Nephron (organoid): ENCODE measurements around the gene PLD6.

Source experiments
- H3K27ac Mint-ChIP-seq, 3 experiments: 2 replicates each; pipeline ENCODE4 v1.8.0; 2020; ENCODE audit warnings: mixed read lengths in 3 of 3, mild to moderate bottlenecking in 2 of 3, moderate library complexity in 1 of 3
- H3K27me3 Mint-ChIP-seq: 2 replicates; pipeline ENCODE4 v1.8.0; 2021; ENCODE audit warnings: low read depth, mild to moderate bottlenecking, moderate library complexity, mixed read lengths
- H3K36me3 Mint-ChIP-seq: 2 replicates; pipeline ENCODE4 v1.8.0; 2020; ENCODE audit warnings: low read depth, mixed read lengths
- H3K4me1 Mint-ChIP-seq: 2 replicates; pipeline ENCODE4 v1.8.0; 2020; ENCODE audit warnings: mixed read lengths
- H3K4me3 Mint-ChIP-seq, 3 experiments: 2 replicates each; pipeline ENCODE4 v1.8.0; 2020; ENCODE audit warnings: mild to moderate bottlenecking in 3 of 3, mixed read lengths in 3 of 3, moderate library complexity in 2 of 3
- H3K9me3 Mint-ChIP-seq: 2 replicates; pipeline ENCODE4 v1.8.0; 2020; ENCODE audit warnings: mixed read lengths
- TF ChIP-seq, protein P1 (sequence below), 3 experiments: fragments of 200-600 bp; sonication (generic); IDR thresholded peaks; one replicate each; pipeline ENCODE4 v1.5.0; 2021; ENCODE audit warnings: antibody characterized with exemption in 3 of 3; ENCODE audit not compliant: unreplicated experiment in 3 of 3

PLD6 gene

DNA sequence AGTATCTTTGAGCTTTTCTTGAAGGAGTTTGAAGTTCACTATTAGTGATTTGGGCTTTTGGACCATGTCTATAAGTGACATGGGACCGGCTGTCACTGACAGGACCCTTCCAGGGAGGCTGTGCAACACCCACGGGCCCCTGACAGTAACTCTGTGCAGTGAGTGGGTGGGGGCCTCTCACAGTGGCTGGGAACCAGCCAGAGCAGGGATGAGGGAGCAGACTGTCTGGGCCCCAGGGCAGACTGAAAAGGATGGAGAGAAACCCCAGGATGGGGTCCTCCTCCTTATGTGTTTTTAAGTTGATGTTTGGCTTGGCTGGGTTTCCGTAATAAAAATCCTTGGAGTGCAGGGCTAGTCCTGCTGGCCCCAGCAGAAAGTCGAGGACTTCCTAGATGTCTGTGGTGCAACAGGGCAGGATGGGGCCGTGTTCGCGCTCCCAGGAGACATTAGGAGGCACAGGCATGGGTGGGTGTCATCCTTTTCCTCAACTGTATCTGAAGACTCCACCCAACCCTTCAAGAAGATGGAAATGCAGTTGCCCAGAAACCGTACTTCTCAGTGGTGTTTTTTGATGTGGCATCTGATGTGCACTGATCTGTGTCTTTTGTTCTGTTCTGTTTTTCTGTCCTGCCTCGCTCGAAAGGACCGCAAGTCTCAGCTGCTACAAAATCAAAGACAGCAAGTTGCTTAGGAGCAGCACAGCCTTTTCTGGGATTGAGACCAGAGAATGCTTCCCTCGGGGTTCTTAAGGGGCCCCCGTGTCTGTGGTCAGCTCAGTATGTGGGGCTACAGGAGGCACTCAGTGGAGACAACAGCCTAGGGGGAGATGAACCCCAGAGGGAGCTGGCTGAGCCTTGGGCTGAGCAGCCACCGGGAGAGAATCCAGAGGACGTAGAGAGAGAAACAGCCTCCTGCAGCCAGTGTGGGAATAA is 24.2 kb downstream of the PLD6 start:
- TF ChIP-seq, protein P1, sequence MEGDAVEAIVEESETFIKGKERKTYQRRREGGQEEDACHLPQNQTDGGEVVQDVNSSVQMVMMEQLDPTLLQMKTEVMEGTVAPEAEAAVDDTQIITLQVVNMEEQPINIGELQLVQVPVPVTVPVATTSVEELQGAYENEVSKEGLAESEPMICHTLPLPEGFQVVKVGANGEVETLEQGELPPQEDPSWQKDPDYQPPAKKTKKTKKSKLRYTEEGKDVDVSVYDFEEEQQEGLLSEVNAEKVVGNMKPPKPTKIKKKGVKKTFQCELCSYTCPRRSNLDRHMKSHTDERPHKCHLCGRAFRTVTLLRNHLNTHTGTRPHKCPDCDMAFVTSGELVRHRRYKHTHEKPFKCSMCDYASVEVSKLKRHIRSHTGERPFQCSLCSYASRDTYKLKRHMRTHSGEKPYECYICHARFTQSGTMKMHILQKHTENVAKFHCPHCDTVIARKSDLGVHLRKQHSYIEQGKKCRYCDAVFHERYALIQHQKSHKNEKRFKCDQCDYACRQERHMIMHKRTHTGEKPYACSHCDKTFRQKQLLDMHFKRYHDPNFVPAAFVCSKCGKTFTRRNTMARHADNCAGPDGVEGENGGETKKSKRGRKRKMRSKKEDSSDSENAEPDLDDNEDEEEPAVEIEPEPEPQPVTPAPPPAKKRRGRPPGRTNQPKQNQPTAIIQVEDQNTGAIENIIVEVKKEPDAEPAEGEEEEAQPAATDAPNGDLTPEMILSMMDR (IDR thresholded peaks at IDR 0.05; ENCODE audit: unreplicated experiment in 3 of 3), result no peak
- Mint-ChIP-seq H3K9me3 (no peaks in the 10 kb centered on the region), H3K27ac (peak overlapping the region; percentile 88 to 99 (median 98)), H3K36me3 (peaks cover 57% of the 10 kb centered on the region), H3K4me1 (peaks cover 39% of the 10 kb centered on the region), H3K4me3 (peak overlapping the region in 2 of 3 experiments; percentile 16 to 58), H3K27me3 (no peaks in the 10 kb centered on the region)

DNA sequence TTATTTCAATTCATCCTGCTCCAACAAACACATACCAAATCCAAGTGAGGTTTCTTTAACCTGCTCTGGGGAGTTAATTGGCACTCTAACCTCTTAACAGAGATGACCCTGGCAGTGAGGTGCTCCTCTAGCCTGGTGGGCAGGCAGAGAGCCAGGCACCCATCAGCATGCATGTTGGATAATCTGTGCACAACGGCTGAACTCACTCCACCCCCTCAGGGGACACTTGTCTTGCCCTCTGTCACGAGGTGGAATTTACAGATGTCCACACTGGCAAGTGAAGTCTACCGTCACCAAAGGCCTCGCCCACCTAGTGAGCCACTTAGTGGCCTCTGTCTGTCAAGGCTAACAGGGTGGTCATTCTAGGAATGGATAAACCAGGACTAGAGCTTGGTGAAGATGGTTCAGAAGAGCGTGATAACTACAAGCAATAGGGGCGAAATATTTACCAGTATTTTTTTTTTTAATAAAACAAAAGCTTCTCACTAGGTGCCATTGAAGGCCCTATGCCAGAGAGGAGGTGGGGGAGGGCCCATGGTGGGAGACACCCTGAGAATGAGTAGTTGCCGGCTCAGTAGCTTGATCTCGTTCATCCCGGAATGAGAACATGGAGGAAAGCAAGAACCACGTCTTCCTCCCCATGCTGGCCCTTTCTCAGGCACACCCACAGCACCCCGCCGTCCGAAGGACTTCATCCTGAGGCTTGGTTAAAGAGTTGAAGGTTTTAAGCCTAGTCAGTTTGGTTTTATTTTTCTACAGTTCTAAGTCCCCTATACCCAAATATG is 25.2 kb downstream of the PLD6 start:
- Mint-ChIP-seq H3K4me1 (peaks cover 37% of the 10 kb centered on the region), H3K27me3 (no peaks in the 10 kb centered on the region), H3K27ac (peak overlapping the region; percentile 88 to 99 (median 98)), H3K4me3 (no peak overlapping the region), H3K9me3 (no peaks in the 10 kb centered on the region), H3K36me3 (peaks cover 63% of the 10 kb centered on the region)
- TF ChIP-seq, protein P1 (IDR thresholded peaks at IDR 0.05; ENCODE audit: unreplicated experiment in 3 of 3), result no peak

DNA sequence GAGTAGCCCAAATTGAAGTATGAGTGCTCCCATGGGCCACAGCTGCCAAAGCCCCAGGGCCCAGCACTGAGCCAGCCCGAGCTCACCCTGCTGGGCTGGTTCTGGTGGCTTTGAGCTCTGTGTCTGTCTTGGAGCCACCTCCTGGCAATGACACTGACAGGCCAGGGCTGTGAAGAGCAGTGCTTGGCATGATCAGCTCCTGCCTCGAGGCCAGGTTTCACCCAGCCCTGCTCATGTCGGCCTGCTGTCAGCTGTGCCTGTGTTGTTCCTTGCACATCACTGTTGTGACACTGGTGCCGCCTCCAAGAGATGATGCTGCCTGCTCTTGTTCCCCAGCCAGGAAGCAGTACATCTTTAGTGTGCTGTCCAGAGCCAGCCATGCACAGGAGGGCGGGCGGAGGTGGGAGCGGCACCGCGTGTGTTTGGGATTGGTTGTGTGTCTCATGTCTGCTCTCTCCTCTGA is 26.0 kb downstream of the PLD6 start:
- peaks cover 58% of the 10 kb centered on the region for H3K36me3 Mint-ChIP-seq
- H3K9me3 Mint-ChIP-seq, result no peaks in the 10 kb centered on the region
- no peak overlapping the region for H3K4me3 Mint-ChIP-seq
- peaks cover 32% of the 10 kb centered on the region for H3K4me1 Mint-ChIP-seq
- H3K27ac Mint-ChIP-seq, result peak overlapping the region in 2 of 3 experiments; percentile 98 to 99
- no peaks in the 10 kb centered on the region for H3K27me3 Mint-ChIP-seq
- TF ChIP-seq, protein P1 (IDR thresholded peaks at IDR 0.05; ENCODE audit: unreplicated experiment in 3 of 3), result no peak

DNA sequence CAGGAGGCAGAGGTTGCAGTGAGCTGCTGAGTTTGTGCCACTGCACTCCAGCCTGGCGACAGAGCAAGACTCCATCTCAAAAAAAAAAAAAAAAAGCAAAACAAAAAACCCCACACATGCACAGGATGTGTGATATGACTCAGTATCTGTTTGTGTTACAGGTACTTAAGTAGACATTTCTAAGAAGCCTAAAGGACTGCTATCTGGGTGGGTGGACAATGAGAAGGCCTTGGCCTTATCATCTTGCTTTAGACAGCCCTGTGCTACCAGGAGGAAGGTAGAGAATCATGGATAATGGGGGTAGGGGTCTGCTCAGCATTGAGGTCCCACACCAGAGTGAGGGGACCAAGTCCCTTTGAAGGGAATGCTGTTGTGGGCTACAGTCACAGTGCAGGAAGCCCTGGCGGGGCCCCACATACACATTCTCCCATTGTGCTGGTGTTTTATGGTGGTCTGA is 26.7 kb downstream of the PLD6 start:
- Mint-ChIP-seq H3K4me1 (peaks cover 32% of the 10 kb centered on the region), H3K27me3 (no peaks in the 10 kb centered on the region), H3K9me3 (no peaks in the 10 kb centered on the region), H3K27ac (peak overlapping the region; percentile 66 to 96 (median 96)), H3K36me3 (peaks cover 58% of the 10 kb centered on the region), H3K4me3 (peak overlapping the region in 1 of 3 experiments; percentile 16)
- TF ChIP-seq, protein P1 (IDR thresholded peaks at IDR 0.05; ENCODE audit: unreplicated experiment in 3 of 3), result no peak

DNA sequence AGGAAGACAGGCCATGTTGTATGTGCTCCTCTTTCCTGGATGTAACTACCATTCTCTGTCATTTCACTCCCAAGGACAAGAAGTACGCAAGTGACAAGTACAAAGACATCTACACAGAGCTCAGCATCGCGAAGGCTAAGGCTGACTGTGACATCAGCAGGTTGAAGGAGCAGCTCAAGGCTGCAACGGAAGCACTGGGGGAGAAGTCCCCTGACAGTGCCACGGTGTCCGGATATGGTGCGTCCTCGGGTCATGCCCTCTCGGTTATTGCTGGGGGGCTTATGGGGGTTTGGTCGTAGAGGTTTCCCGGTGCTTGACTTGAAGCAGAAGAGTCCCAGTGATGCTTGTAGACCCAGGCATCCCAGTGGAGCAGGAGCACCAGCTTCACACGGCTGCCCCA is 29.0 kb downstream of the PLD6 start:
- Mint-ChIP-seq H3K27me3 (no peaks in the 10 kb centered on the region), H3K9me3 (no peaks in the 10 kb centered on the region), H3K36me3 (peaks cover 64% of the 10 kb centered on the region), H3K4me1 (peaks cover 24% of the 10 kb centered on the region), H3K27ac (peak overlapping the region in 2 of 3 experiments; percentile 38 to 68), H3K4me3 (no peak overlapping the region)
- TF ChIP-seq, protein P1 (IDR thresholded peaks at IDR 0.05; ENCODE audit: unreplicated experiment in 3 of 3), result no peak
